NCI-H460 (cell line): ENCODE data around the gene RAB20. TPM values are rescaled to one million over a fixed set of nuclear protein-coding genes. Genes with fewer than 3 reads are reported as not detected.
A peak's percentile ranks its signal among the peaks of the same experiment; 100 is the strongest.
"Not testable (repeated sequence)": the region's sequence is repeated elsewhere in the genome, so short reads cannot be mapped to it uniquely, and the experiment has no call there.

Experiments used
- DNase-seq: peaks from one replicate; pipeline ENCODE4 v3.0.0-alpha.2; 2016; ENCODE audit warnings: low read depth; ENCODE audit errors: extremely low read depth
- total RNA-seq: library from RNA; depleted of rRNA; stranded (reverse); fragments of >200 nt; shearing (Covaris generic); gene quantifications from 2 replicates; pipeline ENCODE4 v1.2.3, GENCODE V29; 2014

RAB20 gene
- total RNA-seq, 1 experiment from 2014 or later, result 88.6 TPM

GRCh38 chr13:110512198-110512740 is 49.3 kb downstream of the RAB20 start:
- DNase-seq, result no peak

GRCh38 chr13:110511509-110512181 is 49.9 kb downstream of the RAB20 start:
- no peak for DNase-seq

DNA sequence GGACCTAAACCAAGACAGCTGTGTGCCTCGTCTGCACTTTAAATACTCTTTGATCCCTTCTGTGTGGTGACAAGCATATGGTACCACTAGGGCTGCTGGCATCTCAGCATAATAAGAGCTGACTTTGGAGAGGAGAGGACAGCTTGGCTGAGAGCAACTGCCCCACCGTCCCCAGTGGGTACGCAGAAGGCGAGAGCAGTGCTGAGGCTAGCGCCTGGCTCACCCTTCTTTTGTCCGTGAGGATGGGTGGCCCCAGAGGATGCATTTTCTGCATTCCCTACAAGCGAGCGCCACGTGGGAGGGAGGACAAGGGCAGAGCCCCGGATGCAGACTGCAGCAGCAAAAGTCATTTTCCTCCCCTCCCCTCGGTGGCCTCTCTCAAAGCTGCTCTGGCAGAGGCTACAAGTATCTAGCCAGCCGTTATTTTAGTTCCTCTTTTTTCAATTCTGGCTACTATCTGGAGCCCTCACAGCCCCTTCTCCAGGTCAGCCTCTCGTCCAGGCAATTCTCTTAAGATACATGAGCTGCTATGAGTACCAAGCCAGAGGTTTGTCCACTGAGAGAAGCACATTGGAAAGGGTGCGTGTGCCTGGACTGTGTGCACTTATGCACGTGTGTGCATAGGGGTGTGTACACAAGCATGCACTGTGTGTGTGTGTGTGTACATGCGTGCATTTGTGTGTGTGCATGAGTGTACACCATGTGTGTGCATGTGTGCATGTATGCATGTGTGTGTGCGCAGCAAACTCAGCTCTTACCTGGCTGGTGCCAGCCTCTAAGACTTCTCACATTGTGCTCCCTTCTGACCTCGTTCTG is 51.3 kb downstream of the RAB20 start:
- no peak for DNase-seq

DNA sequence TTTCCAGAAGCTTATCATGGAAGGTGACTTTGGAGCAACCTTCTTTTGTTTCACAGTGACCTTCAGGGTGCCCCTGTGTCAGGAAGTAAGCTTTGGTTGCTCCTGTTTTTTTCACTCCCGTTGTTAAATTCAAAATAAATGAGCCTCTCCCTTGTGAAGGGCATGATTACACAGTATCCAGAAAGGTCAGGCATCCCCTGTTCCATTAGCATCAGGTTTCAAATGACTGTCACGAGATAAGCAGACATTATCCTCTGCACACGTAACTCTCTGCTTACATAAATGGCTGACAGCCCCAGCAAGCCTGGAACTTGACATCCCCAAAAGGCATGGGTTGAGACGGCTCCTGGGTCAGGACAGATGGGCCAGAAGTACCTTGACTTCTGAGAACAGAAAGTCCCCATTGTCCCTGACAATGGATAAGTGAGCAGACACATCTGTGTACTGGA is 52.0 kb downstream of the RAB20 start:
- no peak for DNase-seq

DNA sequence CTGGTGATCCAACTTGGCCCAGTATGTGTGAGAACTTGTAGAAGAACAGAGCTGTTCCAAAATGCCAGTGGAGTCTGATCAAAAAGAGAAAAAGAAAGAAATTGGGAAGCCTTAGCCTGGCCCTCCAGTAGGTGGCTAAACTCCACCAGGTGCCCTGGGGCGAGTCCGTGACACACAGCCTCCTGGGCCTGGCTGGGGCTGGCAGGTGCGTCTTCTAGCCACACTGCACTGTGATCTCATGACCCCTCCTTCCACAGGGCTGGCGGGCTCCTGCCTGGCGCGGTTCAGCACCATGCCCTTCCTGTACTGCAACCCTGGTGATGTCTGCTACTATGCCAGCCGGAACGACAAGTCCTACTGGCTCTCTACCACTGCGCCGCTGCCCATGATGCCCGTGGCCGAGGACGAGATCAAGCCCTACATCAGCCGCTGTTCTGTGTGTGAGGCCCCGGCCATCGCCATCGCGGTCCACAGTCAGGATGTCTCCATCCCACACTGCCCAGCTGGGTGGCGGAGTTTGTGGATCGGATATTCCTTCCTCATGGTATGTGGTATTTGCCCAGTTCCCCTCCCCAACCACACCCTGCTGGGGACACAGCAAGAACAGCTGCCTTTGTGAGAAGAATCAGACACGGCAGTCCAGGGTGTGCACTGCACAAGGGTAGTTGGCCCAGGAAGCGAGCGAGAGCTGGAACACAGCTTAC is 53.7 kb downstream of the RAB20 start:
- DNase-seq, result no peak

DNA sequence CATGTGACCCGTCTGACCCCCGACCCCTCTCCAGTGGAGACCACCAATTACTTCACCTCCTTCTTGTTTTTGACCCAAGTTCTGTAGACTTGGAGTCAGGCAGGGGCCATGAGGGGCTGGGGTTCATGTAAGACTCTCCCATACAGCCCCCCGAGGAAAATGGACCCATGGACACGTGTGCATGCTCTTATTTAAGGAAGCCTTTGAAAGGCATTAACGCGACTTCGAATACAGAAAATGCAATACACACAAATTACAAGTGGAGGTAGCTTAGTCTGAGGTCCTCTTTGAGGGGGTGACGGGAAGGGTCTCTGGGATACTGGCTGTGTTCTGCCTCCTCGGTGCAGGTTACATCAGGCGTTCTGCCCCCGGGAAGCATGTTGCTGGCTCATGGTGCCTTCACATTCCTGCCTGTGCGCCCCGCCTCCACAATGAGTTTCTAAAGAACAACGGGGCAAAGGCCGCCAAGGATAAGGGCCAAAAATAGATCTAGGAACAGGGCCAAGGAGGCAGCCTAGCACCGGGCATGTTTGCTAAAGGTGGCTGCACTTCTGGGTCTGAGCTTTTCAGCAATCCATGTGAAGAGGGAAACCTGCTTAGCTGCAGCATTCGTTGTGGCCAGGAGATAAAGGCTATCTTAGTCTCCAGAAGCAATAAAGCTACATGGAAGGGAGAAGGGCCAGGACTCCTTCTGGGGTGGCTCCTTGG is 54.5 kb downstream of the RAB20 start:
- DNase-seq, result no peak

GRCh38 chr13:110506396-110506795 is 55.1 kb downstream of the RAB20 start:
- DNase-seq, result no peak

DNA sequence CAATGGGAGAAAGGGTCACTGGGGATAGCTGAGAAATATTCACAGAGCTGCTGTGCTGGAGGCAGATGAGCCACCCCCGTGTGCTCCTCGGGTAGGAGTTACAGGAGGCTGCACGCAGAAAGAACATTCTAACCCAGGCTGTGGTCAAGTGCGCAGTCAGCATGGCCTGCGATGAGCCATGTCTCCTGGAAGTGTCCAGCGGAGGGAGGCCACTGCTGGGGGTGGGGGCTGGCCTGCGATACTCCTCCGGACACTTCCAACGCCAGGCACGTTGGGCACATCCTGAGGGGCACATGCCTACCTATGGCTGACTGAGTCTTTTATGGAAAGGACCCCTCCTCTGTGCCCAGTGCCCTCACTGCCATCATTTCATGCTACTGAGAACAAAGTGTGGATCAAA is 55.9 kb downstream of the RAB20 start:
- no peak for DNase-seq

DNA sequence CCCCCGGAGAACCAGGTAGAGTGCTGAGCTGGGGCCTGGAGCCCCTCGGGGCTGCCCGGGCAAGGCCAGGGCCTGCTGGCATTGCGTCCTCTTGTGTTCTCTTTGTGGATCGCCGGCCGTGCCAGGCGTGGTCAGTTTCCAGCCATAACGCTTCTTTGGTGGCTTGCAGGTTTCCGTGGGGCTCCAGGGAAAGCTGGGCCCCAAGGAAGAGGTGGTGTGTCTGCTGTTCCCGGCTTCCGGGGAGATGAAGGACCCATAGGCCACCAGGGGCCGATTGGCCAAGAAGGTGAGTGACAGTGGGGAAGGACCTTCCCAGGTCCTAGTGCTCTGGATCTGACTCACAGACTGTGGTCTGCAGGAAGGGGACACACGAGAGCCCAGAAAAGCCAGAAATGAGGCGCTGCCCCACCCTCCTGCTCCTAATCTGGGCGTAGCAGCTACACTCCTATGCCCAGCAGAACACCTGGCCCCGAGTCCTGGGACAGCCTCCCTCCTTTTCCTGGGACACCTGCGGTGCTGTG is 57.5 kb downstream of the RAB20 start:
- no peak for DNase-seq

DNA sequence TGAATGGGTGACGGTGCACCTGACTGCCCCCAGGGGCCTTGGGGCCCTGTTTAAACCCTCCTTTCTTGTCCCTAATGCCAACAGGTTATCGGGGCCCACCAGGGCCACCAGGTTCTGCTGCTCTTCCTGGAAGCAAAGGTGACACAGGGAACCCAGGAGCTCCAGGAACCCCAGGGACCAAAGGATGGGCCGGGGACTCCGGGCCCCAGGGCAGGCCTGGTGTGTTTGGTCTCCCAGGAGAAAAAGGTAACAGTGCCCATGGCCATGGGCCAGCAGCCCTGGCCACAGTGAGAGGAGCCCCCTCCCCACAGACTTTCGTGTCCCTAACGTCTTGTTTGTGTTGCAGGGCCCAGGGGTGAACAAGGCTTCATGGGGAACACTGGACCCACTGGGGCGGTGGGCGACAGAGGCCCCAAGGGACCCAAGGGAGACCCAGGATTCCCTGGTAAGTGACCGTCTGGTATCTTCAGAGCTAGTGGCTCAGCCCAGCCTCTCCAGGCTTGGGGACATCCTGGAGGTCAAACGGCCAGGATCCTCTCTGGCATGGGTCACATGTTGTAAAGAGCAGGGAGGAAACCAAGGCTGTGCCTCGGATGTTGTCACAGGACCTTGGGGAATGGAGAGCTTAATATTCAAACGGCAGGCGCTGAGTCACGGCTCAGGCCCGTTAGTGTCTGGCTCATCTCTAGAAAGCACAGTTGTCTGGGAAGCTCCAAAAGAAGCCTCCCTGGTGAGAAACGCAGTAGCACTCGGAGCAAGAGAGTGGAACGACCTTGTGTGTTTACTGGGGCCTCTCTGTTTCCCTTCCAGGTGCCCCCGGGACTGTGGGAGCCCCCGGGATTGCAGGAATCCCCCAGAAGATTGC is 58.3 kb downstream of the RAB20 start:
- peak; percentile 75 for DNase-seq

DNA sequence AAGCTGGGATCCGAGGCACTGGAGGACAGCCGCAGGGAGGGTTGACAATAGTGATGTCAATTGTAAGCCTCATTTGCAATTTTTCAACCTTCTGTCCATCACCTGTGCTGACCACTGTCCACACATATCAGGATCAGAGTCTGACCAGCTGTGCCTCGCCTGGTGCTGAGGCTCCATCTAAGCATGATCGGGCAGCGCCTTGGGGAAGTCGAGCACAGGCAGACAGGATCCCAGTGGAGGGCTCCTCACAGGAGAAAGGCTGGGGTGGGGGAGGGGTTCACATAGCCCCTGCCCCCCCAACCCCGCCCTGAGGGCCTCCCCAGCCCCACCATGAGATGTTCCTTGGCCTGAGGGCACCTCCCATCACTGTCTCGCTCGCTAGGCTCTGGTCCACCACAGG is 60.3 kb downstream of the RAB20 start:
- DNase-seq, result no peak

GRCh38 chr13:110500341-110500740 is 61.2 kb downstream of the RAB20 start:
- no peak for DNase-seq

- peak; percentile 89 for DNase-seq
Measured at GRCh38 chr13:110499621-110500281, 61.8 kb downstream of the RAB20 start.

- DNase-seq, result no peak
Measured at GRCh38 chr13:110498765-110499164, 62.8 kb downstream of the RAB20 start.

- no peak for DNase-seq
Measured at GRCh38 chr13:110498327-110498726, 63.2 kb downstream of the RAB20 start.

DNA sequence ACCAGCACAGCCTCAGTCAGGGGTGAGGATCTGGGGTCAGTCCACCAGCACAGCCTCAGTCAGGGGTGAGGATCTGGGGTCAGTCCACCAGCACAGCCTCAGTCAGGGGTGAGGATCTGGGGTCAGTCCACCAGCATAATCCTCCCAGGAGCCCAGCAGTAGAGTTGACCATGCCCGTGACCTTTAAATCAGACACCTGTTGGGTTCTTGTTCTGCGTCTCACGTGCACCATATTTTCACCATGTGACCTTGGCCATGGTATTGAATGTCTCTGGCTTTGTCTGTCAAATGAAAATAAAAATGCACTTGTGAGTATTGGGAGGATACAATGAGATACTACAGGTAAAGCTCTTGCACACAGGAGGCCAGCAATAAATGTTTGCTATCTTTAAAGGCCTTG is 63.6 kb downstream of the RAB20 start:
- not testable (repeated sequence) for DNase-seq

DNA sequence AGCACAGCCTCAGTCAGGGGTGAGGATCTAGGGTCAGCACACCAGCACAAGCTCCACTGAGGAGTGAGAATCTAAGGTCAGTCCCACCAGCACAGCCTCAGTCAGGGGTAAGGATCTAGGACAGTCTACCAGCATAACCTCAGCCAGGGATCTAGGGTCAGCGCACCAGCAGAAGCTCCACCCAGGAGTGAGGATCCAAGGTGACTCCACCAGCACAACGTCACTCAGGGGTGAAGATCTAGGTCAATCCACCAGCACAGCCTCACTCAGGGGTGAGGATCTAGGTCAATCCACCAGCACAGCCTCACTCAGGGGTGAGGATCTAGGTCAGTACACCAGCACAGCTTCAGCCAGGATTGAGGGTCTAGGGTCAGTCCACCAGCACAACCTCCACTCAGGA is 64.5 kb downstream of the RAB20 start:
- DNase-seq, result no peak

DNA sequence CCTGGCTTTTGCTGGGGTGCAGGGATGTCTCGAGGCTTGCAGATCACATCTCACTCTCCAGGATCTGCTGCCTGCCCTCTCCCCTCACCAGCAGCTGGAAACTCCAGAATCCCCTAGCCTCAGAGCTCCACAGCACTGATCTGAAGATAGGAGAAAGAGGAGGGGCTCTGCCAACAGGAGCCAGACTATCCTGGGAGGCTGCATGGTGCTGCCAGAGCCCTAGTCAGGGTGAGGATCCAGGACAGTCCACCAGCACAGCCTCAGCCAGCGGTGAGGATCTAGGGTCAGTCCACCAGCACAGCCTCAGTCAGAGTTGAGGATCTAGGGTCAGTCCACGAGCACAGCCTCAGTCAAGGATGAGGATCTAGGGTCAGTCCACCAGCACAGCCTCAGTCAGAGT is 65.2 kb downstream of the RAB20 start:
- no peak for DNase-seq

- DNase-seq, result no peak
Measured at GRCh38 chr13:110495881-110496280, 65.6 kb downstream of the RAB20 start.
